H1 (cell line): ENCODE results near the gene KRT81. TPM values are rescaled to one million over a fixed set of nuclear protein-coding genes. Genes with fewer than 3 reads are reported as not detected.

Source experiments
- ATF2 ChIP-seq: IDR thresholded peaks from 2 replicates; pipeline ENCODE4 v1.6.1; 2012; ENCODE audit warnings: low read length, inconsistent platforms
- JUN ChIP-seq: IDR thresholded peaks from 2 replicates; pipeline ENCODE4 v1.6.1; 2011; ENCODE audit warnings: low read depth, mild to moderate bottlenecking, improper control_type of control experiment, low read length
- KDM1A ChIP-seq: fragments of 200-600, 300-600 bp; sonication (generic); IDR thresholded peaks from 2 replicates; pipeline ENCODE4 v1.7.1; 2016; ENCODE audit warnings: mild to moderate bottlenecking, low read length, borderline replicate concordance
- MAX ChIP-seq: IDR thresholded peaks from 2 replicates; pipeline ENCODE4 v1.6.1; 2012; ENCODE audit warnings: inconsistent platforms
- POU5F1 ChIP-seq: IDR thresholded peaks from 2 replicates; pipeline ENCODE4 v1.6.1; 2011; ENCODE audit warnings: low read depth, mild to moderate bottlenecking, low read length, moderate library complexity
- RAD21 ChIP-seq, 2 experiments: IDR thresholded peaks in 1 of 2; conservative IDR thresholded peaks in 1 of 2; 2 replicates each; pipeline ENCODE4 v1.6.1; 2011; ENCODE audit warnings: low read depth in 2 of 2, low read length in 2 of 2, improper control_type of control experiment in 1 of 2, inconsistent platforms in 1 of 2, mild to moderate bottlenecking in 1 of 2, moderate library complexity in 1 of 2
- RBBP5 ChIP-seq: IDR thresholded peaks from 2 replicates; pipeline ENCODE4 v1.7.1; 2012; ENCODE audit warnings: low read depth, mild to moderate bottlenecking, inconsistent platforms, low read length, moderate library complexity, borderline replicate concordance
- RNF2 ChIP-seq: fragments of 200-900, 300-1000 bp; sonication (generic); IDR thresholded peaks from 2 replicates; pipeline ENCODE4 v1.7.1; 2016; ENCODE audit warnings: borderline replicate concordance, low read depth, mild to moderate bottlenecking, antibody characterized with exemption, low read length; ENCODE audit not compliant: poor library complexity, severe bottlenecking; ENCODE audit errors: missing control alignments
- TAF1 ChIP-seq: IDR thresholded peaks from 2 replicates; pipeline ENCODE4 v1.6.1; 2011; ENCODE audit warnings: mild to moderate bottlenecking, low read depth, low read length
- ZNF274 ChIP-seq: IDR thresholded peaks from 2 replicates; pipeline ENCODE4 v1.7.0; 2012; ENCODE audit warnings: low read length, borderline replicate concordance; ENCODE audit errors: extremely low read depth
- polyA plus RNA-seq, 7 experiments: library from polyadenylated mRNA; depleted of rRNA in 3 of 7; stranded (reverse) in 5 of 7; unstranded in 2 of 7; fragments of >200 nt in 5 of 7; fragments of 200-250 nt in 2 of 7; gene quantifications; 1 replicate in 5 of 7; 2 replicates in 1 of 7; 4 replicates in 1 of 7; pipeline versions ENCODE4 v1.2.1 to v1.2.3, GENCODE V29; 2011 to 2013; ENCODE audit warnings: missing spikeins in 2 of 7, mixed read lengths in 2 of 7
- total RNA-seq: library from RNA; stranded (reverse); fragmentation: NEBNext Ultra II Directional; extraction: Animal tissue kit (Norgen Biotek cat#: 25700); gene quantifications from 2 replicates; pipeline ENCODE4 v1.2.1, GENCODE V29; 2021

Gene KRT81
- total and polyA plus RNA-seq, 2 of the 8 experiments (the other 6 are each of a cell fraction or from before 2014, with no cell fraction given), result not detected

GRCh38 chr12:52336641-52337040 is 45.3 kb upstream of the KRT81 start (continued):
- TF ChIP-seq ATF2, result no peak
- TF ChIP-seq TAF1, result no peak
- TF ChIP-seq RBBP5, result no peak
- no peak for TF ChIP-seq JUN
- no peak for TF ChIP-seq RAD21 (IDR thresholded peaks at IDR 0.05 in 1 of 2, conservative IDR thresholded peaks at IDR 0.05 in 1 of 2; ENCODE audit: low read depth in 2 of 2, low read length in 2 of 2)
- no peak for TF ChIP-seq RNF2
- no peak for TF ChIP-seq ZNF274
- TF ChIP-seq MAX, result no peak
- no peak for TF ChIP-seq POU5F1
- TF ChIP-seq KDM1A, result no peak
